Femur (tissue), 1 donor: ENCODE data around the gene RNF19B.

Experiments
- DNase-seq: peaks from one replicate; pipeline ENCODE4 v3.0.0-alpha.2; 2017

Gene RNF19B

GRCh38 chr1:32900956-32901822, 63.4 kb downstream of the RNF19B start, which contains the start of gene TMEM54:
TMEM54 (minus strand) TSS chr1:32901389; CDS start chr1:32901238, 151 bp downstream.
- DNase-seq = no peak

DNA sequence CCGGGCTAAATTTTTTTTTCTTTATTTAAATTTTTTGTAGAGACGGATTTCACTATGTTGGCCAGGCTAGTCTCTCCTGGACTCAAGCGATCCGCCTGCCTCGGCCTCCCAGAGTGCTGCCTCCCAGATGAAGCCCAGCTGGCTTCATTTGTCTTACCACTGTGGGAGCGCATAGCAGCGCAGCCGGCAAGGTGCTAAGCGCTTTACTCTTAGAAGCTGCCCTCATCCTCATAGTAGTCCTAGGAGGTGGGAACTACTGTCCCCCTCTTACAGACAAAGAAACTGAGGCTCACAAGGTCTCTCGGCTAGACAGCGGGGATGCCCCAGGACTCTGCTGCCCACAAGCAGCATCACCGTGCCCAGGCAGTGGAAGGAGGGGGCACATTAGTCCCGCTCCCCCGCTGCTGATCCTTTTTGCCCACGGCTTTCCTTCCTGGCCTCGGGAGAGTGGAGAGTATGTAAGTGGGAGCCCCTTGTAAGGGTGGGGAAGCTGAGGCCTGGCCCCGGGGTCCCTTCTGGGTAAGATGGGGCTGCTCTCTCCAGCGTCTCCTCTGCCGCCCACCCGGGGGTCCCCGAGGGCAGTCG, 64.1 kb downstream of the RNF19B start:
- no peak for DNase-seq

- DNase-seq = no peak
Observed at GRCh38 chr1:32899586-32900296, 64.9 kb downstream of the RNF19B start.

DNA sequence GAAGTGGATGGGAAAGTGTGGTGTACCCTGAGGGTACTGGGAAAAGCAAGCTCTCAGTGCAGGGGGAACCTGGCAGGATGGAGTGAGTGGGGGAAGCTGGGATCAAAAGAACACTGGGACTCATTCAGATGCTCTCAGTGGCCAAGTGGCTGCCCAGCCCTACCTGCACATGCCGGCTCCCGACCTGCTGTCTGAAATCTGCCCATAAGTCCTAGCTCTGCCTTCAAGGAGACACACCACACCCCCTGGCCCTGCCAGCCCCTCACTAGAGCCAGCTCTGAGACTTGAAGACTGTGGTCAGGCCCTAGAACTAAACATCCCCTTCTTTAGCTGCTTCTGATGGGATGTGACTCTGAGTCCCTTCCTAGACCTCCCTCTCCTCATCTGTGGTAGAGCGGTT, 65.7 kb downstream of the RNF19B start:
- DNase-seq = no peak

DNA sequence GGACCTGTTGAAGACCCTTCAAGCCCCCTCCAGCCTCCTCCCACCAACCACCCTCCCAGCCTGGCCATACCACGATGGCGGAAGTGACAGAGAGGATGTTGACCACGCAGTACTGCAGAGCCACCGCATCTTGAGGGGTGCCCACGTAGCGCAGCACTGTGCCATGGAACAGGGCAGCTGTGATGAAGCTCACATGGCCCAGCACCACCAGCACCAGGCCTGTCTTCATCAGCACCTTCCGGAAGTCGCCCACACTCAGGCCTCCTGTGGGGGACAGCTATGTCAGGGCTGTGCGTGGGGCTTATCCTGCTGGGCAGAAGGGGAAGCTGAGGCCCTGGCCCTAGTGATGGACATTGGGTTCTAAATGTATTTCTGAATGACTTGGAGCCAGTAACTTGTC, 66.6 kb downstream of the RNF19B start:
- DNase-seq = no peak

GRCh38 chr1:32897082-32898049, 67.2 kb downstream of the RNF19B start:
- DNase-seq = no peak

DNA sequence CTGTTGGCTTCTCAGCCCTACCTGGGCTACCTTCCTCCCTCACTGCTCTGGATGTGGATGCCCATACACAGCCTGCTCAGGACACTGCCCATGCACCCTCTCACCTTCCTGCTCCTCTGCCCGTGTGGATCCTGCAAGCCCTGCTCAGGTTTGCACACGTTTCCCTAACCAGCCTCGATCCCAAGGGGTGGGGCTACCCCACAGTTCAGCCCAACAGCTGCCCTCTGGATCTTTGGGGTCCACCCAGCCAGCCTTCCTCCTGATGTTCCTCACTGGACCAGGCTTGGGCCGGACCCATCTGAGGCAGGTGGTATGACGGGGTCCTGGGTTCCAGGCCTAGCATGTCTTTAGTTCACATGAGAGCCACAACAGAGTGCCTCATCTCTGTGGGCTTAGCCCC, 68.2 kb downstream of the RNF19B start:
- DNase-seq = no peak

DNA sequence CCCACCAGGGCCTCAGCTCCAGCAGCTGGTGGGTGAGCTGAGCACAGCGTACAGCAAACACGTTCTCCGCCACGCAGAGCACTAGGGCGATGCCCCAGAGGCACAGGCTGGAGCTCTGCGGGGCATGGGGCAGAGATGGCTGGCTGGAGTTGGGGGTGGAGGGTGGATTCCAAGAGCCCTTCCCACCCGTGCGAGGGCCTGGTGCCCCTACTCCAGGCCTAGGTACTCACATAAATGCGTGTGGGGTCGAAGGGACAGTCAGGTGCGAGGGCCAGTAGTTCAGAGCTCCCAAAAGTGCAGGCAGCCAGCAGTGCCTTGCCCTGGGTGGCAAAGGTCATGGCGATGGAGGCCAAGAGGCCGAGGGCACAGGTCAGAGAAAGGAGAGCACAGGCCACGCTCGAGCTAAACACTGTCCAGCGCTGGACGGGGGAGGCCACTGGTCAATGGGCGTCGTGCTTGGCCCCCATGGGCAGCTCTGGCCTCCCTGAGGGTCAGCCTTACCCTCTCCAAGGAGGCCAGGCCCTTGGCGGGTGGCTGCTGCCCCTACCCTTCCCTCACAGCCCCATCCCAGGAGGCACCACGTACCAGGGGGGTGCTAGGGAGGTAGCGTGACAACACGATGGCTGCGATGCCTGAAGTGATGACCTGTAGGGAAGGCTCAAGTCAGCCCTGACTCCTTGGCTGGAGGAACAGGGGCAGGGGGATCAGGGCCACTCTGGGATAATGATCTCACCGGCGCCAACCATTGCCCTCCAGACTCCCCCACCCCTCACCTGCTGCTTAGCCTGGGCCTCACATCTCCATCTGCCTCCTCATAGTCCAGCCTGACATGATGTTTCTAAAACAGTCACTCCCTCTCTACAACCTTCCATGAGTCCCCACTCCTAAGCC, 69.0 kb downstream of the RNF19B start:
- DNase-seq = no peak

- no peak for DNase-seq
Observed at GRCh38 chr1:32894681-32895080, 69.9 kb downstream of the RNF19B start.

DNA sequence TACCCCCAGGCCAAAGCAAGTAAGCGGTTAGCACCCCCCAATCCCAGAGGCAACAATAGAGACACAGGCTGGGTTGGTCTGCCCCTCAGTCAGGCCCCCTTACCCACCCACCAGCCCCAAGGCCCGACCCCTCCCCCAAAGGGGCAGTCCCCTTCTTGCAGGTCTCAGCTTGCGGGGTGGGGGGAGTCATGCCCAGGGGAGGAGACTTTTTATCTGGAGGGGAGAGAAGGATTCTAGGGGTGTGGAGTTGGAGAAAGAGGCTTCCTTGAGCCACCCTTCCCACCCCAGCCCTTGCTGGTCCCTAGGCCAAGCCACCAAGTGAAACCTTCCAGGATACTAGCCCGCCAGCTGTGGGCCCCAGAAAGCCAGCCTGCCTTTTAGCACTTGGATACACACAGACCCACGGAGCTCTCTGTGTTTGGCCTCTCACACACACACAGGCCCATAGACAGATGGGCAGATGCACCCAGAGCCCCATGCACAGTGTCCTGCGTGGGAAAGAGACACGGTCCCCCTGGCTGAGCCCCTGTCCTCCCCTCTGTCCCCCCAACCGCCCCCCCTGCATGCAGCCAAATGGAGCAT, 70.5 kb downstream of the RNF19B start:
- DNase-seq = no peak

DNA sequence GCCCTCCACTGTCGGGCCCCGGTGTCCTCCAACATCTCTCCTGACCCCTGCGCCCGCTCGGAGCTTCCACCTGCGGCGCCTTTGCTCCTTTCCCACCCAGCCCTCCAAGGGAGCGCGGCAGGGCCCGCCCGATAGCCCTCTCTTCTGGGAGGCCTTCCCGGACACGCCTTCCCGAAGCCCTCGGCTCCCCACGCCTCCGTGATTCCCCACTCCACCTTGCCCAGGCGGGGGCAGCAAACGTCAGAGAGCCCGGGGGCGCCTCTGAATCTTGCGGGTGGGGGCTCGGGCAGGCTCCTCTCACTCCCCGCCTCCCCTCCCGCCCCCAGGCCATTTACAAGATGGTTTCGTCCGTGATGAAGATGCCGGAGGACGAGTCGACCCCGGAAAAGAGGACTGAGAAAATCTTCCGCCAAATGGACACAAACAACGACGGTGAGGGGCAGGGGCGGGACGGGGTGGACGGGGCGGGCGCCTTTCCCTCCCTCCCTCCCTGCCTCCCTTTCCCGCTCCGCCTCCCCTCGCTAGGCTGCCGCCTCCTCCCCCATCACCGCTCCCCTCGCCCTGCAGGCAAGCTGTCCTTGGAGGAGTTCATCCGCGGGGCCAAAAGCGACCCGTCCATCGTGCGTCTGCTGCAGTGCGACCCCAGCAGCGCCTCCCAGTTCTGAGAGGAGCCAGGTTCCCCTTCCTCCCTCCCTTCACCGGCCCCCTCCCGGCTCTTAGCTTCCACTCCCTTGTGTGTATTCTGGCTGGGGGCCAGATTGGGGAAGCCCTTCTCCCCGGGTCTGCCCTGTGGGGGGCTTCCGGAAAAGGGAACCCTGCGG, 71.2 kb downstream of the RNF19B start:
- peak; percentile 75 for DNase-seq

GRCh38 chr1:32892368-32893197, 72.0 kb downstream of the RNF19B start:
- peak; percentile 64 for DNase-seq

DNA sequence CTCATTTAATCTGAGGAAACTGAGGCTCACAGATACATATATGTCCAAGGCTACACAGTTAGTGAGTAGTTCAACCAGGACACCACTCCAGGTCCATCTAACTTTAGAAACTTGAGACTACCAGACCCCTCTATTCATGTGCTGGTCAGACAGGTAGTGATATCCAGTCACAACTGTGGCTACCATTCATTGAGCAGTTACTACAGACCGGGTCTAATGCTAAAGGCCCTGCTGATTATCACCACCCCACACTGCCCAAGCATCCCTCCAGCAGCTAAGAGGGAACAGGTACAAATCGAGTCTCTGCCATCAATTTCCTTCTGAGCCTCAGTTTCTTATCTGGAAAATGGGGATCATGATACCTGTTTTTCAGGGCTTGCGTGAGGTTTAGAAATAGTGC, 73.0 kb downstream of the RNF19B start:
- DNase-seq = no peak

DNA sequence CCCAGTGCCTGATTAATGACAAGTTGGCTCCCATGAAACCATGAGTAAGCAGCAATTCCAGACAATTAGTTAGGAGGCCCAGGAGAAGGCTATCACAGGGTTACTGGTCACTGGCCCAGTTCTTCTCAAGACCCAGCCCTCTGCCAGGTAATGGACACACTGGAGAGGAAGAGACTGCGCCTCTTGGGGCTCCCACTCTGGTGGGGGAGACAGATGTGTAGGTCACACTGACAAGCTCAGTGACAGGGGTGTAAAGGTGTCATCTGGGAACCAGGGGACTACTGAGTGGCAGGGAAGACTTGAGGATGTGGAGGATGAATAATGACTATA, 73.4 kb downstream of the RNF19B start:
- no peak for DNase-seq

GRCh38 chr1:32890516-32891240, 73.9 kb downstream of the RNF19B start:
- no peak for DNase-seq

DNA sequence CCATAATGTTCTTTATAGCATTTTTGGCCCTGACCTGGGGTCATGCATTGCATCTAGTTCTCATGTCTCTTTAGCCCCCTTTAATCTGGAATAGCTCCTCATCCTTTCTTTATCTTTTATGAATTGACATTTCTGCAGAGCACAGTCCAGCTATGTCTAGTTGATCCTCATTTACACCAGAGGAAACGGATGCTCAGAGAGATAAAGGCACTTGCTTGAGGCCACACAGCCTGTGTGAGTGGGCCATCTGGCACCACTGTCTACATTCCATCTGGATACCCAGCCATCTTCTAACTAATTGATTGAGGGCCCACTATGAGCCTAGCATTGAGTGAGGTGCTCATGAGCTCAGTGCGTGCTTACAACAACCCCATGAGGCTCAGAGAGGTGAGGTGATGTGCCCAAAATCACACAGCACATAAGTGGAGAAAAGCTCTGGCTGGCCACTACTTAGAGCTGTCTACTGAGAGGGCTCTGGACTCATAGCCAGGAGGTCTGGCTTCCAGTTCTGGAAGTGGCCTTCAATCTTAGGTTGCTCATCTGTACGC, 74.8 kb downstream of the RNF19B start:
- no peak for DNase-seq

- DNase-seq = no peak
Observed at GRCh38 chr1:32888677-32889420, 75.8 kb downstream of the RNF19B start.

DNA sequence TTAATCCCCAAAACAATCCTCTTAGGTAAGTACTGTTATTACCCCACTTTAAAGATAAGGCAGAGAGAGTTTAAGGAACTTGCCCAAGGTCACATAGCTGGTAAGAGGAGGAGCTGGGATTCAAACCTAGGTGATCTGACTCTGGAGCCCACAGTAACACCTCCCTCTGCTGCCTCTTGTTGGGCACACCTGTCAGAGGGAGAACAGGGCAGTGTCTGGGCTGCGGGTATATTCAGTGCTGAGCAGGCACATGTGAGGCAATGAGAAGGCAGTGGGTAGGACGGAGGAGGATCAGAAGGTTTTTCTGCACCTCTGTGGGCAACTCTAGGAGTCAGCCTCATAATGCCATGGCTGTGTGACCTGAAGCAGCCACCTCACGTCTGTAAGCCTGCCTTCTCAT, 76.5 kb downstream of the RNF19B start:
- DNase-seq = no peak
